NCI-H2107 (cell line): ENCODE data around the gene ALPI.

Experiments used
- DNase-seq: peaks from one replicate; lab custom pipeline; 2025; lab: John Stamatoyannopoulos, UW

ALPI gene

GRCh38 chr2:232501794-232502390 lies 45.9 kb downstream of the ALPI start:
- DNase-seq, result no peak

DNA sequence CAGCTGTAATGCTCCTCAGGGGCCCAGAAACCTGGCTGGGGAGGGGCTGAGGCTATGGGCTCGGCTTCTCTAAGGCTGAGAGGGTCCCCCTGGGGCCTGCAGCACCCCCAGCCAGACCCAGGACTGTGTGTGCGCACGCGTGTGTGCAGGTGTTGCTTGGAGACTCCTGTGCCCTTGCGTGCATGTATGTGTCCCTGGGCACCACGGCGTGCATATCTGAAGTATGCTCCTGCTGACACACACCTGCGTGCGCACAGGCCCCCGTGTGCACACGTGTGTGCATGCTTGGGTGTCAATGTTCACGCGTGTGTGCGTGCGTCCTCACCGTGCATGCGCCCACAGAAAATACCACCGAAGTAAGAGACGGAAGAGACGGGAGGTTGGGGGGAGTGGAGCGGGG lies 46.6 kb downstream of the ALPI start:
- DNase-seq, result no peak

GRCh38 chr2:232502911-232503808 lies 47.2 kb downstream of the ALPI start:
- DNase-seq, result no peak

GRCh38 chr2:232503809-232504323 lies 47.9 kb downstream of the ALPI start:
- DNase-seq, result no peak

GRCh38 chr2:232504438-232504837 lies 48.5 kb downstream of the ALPI start:
- no peak for DNase-seq

DNA sequence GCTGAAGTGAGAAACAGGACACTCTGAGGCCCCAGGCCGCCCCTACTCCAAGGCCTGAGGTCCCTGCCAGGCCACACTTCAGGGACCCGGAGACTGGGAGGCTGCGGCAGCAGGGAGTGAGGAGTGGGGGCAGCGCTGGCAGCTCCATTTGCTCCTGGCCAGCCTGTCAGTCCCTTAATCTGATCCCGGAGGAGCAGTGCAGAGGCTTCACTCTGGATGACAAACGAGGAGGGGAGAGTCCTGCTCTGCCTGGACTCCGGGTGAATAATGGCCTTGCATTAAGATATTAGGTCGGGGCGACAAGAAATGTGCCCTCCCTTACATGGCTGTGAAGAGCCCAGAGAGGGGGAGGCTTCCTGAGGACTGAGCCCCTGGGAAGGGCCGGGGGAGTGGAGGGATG lies 49.9 kb downstream of the ALPI start:
- DNase-seq, result no peak

DNA sequence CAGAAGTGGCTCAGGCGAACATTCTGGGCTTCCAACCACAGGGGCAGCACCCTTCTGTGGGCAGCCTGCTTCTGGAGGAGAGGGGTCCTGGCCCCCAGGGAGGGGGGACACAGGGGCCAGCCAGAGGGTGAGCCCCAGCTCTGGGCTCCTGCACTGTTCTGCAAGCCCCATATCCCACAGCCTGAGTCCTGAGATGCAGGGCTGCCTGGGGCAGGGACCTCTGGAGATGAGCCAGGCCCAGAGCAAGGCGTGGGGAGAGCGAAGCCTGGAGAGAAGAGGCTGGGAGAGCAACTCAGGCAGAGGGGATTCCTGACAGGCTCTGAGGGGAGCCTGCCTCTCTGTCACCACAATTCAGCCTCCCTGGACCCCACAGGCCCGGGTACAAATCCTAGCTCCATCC lies 50.8 kb downstream of the ALPI start:
- DNase-seq, result no peak

GRCh38 chr2:232508251-232508650 lies 52.3 kb downstream of the ALPI start:
- no peak for DNase-seq
